Measurements from ENCODE around the gene SCRN1.
A peak's percentile ranks its signal among the peaks of the same experiment; 100 is the strongest.

Gene SCRN1

DNA sequence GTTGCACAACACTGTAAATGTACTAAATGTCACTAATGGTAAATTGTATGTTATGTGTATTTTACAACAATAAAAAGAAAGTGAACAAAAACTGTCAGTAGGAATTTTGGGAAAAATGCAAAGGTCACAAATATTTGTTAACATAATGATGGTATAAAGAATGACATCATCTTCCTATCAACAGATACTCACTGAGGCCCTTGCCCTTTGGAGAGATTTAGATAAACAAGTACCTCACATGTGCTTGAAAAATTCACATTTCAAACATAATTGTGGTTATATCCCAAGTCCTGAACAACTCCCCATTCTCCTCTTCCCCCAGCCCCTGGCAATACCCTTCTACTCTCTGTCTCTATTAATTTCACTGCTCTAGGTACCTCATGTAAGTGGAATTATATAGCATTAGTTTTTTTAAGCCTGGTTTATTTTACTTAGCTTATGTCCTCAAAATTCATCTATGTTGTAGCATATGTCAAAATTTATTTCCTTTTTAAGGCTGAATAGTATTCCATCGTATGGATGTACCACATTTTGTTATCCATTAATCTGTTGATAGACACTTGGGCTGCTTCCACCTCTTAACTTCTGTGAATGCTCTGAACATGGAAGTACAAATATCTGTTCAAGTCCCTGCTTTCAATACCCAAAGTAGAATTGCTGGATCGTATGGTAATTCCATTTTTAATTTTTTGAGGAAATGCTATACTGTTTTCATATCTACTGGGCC lies 92.8 kb downstream of the SCRN1 start:
- Histone ChIP-seq H3K23ac (ENCODE audit: low read length in 2 of 2) (no peak overlapping the region), H3K36me3 (ENCODE audit: control insufficient read depth in 1 of 2, insufficient read depth in 2 of 2, low read depth in 1 of 2, low read length in 2 of 2) (no peaks in the 10 kb centered on the region), H3K4me3 (ENCODE audit: insufficient read depth in 1 of 2, low read depth in 1 of 2, low read length in 2 of 2) (no peak overlapping the region), H2AFZ (ENCODE audit: low read depth, low read length) (no peak overlapping the region), H4K8ac (ENCODE audit: low read length) (no peak overlapping the region), H3K27me3 (ENCODE audit: control insufficient read depth in 1 of 2, insufficient read depth in 1 of 2, low read length in 2 of 2) (peaks cover 3 to 5% of the 10 kb centered on the region in 2 experiments), H4K91ac (ENCODE audit: low read length) (no peak overlapping the region), H2AK5ac (ENCODE audit: low read length, severe bottlenecking) (no peak overlapping the region), H3K4me2 (ENCODE audit: low read length, poor library complexity, severe bottlenecking) (no peak overlapping the region), H2BK120ac (ENCODE audit: low read depth, low read length) (no peak overlapping the region), H3K4ac (ENCODE audit: low read depth in 1 of 2, low read length in 2 of 2) (no peak overlapping the region), H3K27ac (ENCODE audit: low read length, poor library complexity, severe bottlenecking) (no peak overlapping the region), H3K18ac (ENCODE audit: low read depth in 1 of 2, low read length in 2 of 2) (no peak overlapping the region), H2BK5ac (ENCODE audit: low read depth, low read length, poor library complexity, severe bottlenecking) (no peak overlapping the region), H3K4me1 (ENCODE audit: control insufficient read depth, insufficient read depth, low read depth, low read length) (no peaks in the 10 kb centered on the region), H2BK12ac (ENCODE audit: low read length in 2 of 2) (no peak overlapping the region), H3K79me1 (replicated peaks; ENCODE audit: low read length, poor library complexity, severe bottlenecking) (no peaks in the 10 kb centered on the region), H3K9ac (ENCODE audit: low read length) (no peak overlapping the region), H2BK15ac (ENCODE audit: low read depth, poor library complexity, severe bottlenecking) (no peak overlapping the region), H3K9me3 (ENCODE audit: control insufficient read depth, low read length) (no peaks in the 10 kb centered on the region), H3K14ac (ENCODE audit: low read length in 2 of 2) (no peak overlapping the region)
- no peak for DNase-seq
- WGBS: 100% methylated on average over 1 of the region's 2 CpGs

- no peak overlapping the region for H3K23ac ChIP-seq (ENCODE audit: low read length in 2 of 2)
- H3K79me1 ChIP-seq (replicated peaks; ENCODE audit: low read length, poor library complexity, severe bottlenecking): no peaks in the 10 kb centered on the region
- no peak overlapping the region for H3K14ac ChIP-seq (ENCODE audit: low read length in 2 of 2)
- H4K91ac ChIP-seq (ENCODE audit: low read length): no peak overlapping the region
- H2BK12ac ChIP-seq (ENCODE audit: low read length in 2 of 2): no peak overlapping the region
- H3K4me1 ChIP-seq (ENCODE audit: control insufficient read depth, insufficient read depth, low read depth, low read length): no peaks in the 10 kb centered on the region
- peaks cover 3 to 7% of the 10 kb centered on the region in 2 experiments for H3K27me3 ChIP-seq (ENCODE audit: control insufficient read depth in 1 of 2, insufficient read depth in 1 of 2, low read length in 2 of 2)
- no peak overlapping the region for H3K18ac ChIP-seq (ENCODE audit: low read depth in 1 of 2, low read length in 2 of 2)
- H3K4ac ChIP-seq (ENCODE audit: low read depth in 1 of 2, low read length in 2 of 2): no peak overlapping the region
- no peaks in the 10 kb centered on the region for H3K9me3 ChIP-seq (ENCODE audit: control insufficient read depth, low read length)
- no peaks in the 10 kb centered on the region for H3K36me3 ChIP-seq (ENCODE audit: control insufficient read depth in 1 of 2, insufficient read depth in 2 of 2, low read depth in 1 of 2, low read length in 2 of 2)
- no peak overlapping the region for H2BK120ac ChIP-seq (ENCODE audit: low read depth, low read length)
- H2AK5ac ChIP-seq (ENCODE audit: low read length, severe bottlenecking): no peak overlapping the region
- H3K27ac ChIP-seq (ENCODE audit: low read length, poor library complexity, severe bottlenecking): no peak overlapping the region
- no peak overlapping the region for H3K4me2 ChIP-seq (ENCODE audit: low read length, poor library complexity, severe bottlenecking)
- H2AFZ ChIP-seq (ENCODE audit: low read depth, low read length): no peak overlapping the region
- no peak overlapping the region for H4K8ac ChIP-seq (ENCODE audit: low read length)
- H2BK5ac ChIP-seq (ENCODE audit: low read depth, low read length, poor library complexity, severe bottlenecking): no peak overlapping the region
- WGBS: 90% methylated on average over 1 of the region's 6 CpGs
- no peak overlapping the region for H3K4me3 ChIP-seq (ENCODE audit: insufficient read depth in 1 of 2, low read depth in 1 of 2, low read length in 2 of 2)
- no peak overlapping the region for H2BK15ac ChIP-seq (ENCODE audit: low read depth, poor library complexity, severe bottlenecking)
- no peak for DNase-seq
- H3K9ac ChIP-seq (ENCODE audit: low read length): no peak overlapping the region
Measured at GRCh38 chr7:29895559-29895958, 94.0 kb downstream of the SCRN1 start.

DNA sequence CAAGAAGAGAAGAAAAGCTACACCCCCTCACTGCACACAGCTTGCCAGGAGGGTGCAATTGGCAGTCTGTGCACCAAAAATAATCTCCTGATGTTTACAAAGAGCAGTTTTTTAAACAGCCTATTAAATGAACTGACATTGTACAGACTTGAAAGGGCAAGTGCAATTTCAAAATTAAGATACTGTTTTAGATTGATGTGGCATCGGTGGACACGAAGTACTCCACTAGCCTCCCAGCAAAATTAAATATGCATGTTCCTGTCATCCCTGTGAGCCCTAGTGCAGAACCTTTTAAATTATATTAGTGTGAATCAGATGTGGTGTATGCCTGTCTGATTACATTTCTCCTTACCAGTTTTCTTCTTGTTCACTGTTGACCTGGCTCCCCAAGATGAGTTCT lies 95.3 kb downstream of the SCRN1 start:
- Histone ChIP-seq H3K14ac (ENCODE audit: low read length in 2 of 2) (no peak overlapping the region), H3K36me3 (ENCODE audit: control insufficient read depth in 1 of 2, insufficient read depth in 2 of 2, low read depth in 1 of 2, low read length in 2 of 2) (no peaks in the 10 kb centered on the region), H3K79me1 (replicated peaks; ENCODE audit: low read length, poor library complexity, severe bottlenecking) (no peaks in the 10 kb centered on the region), H2BK12ac (ENCODE audit: low read length in 2 of 2) (no peak overlapping the region), H2BK120ac (ENCODE audit: low read depth, low read length) (no peak overlapping the region), H4K91ac (ENCODE audit: low read length) (no peak overlapping the region), H3K9me3 (ENCODE audit: control insufficient read depth, low read length) (no peaks in the 10 kb centered on the region), H2AK5ac (ENCODE audit: low read length, severe bottlenecking) (no peak overlapping the region), H3K27me3 (ENCODE audit: control insufficient read depth in 1 of 2, insufficient read depth in 1 of 2, low read length in 2 of 2) (peaks cover 3 to 7% of the 10 kb centered on the region in 2 experiments), H3K23ac (ENCODE audit: low read length in 2 of 2) (no peak overlapping the region), H3K4me2 (ENCODE audit: low read length, poor library complexity, severe bottlenecking) (no peak overlapping the region), H3K4me1 (ENCODE audit: control insufficient read depth, insufficient read depth, low read depth, low read length) (no peaks in the 10 kb centered on the region), H2BK5ac (ENCODE audit: low read depth, low read length, poor library complexity, severe bottlenecking) (no peak overlapping the region), H3K4me3 (ENCODE audit: insufficient read depth in 1 of 2, low read depth in 1 of 2, low read length in 2 of 2) (no peak overlapping the region), H2BK15ac (ENCODE audit: low read depth, poor library complexity, severe bottlenecking) (no peak overlapping the region), H3K18ac (ENCODE audit: low read depth in 1 of 2, low read length in 2 of 2) (no peak overlapping the region), H3K27ac (ENCODE audit: low read length, poor library complexity, severe bottlenecking) (no peak overlapping the region), H2AFZ (ENCODE audit: low read depth, low read length) (no peak overlapping the region), H3K4ac (ENCODE audit: low read depth in 1 of 2, low read length in 2 of 2) (no peak overlapping the region), H3K9ac (ENCODE audit: low read length) (no peak overlapping the region), H4K8ac (ENCODE audit: low read length) (no peak overlapping the region)
- no peak for DNase-seq
- 63% methylated on average over 2 of the region's 2 CpGs for WGBS

GRCh38 chr7:29893351-29893965 lies 96.1 kb downstream of the SCRN1 start:
- H3K36me3 ChIP-seq (ENCODE audit: control insufficient read depth in 1 of 2, insufficient read depth in 2 of 2, low read depth in 1 of 2, low read length in 2 of 2): no peaks in the 10 kb centered on the region
- no peak overlapping the region for H3K4me3 ChIP-seq (ENCODE audit: insufficient read depth in 1 of 2, low read depth in 1 of 2, low read length in 2 of 2)
- H4K91ac ChIP-seq (ENCODE audit: low read length): no peak overlapping the region
- H3K27ac ChIP-seq (ENCODE audit: low read length, poor library complexity, severe bottlenecking): no peak overlapping the region
- H3K23ac ChIP-seq (ENCODE audit: low read length in 2 of 2): peak overlapping the region in 1 of 2 experiments; percentile 85
- H2AFZ ChIP-seq (ENCODE audit: low read depth, low read length): no peak overlapping the region
- no peak overlapping the region for H3K9ac ChIP-seq (ENCODE audit: low read length)
- no peak overlapping the region for H2BK15ac ChIP-seq (ENCODE audit: low read depth, poor library complexity, severe bottlenecking)
- H3K4me2 ChIP-seq (ENCODE audit: low read length, poor library complexity, severe bottlenecking): no peak overlapping the region
- no peaks in the 10 kb centered on the region for H3K79me1 ChIP-seq (replicated peaks; ENCODE audit: low read length, poor library complexity, severe bottlenecking)
- WGBS: 75% methylated on average over 6 of the region's 6 CpGs
- no peak overlapping the region for H2BK120ac ChIP-seq (ENCODE audit: low read depth, low read length)
- DNase-seq: no peak
- H3K9me3 ChIP-seq (ENCODE audit: control insufficient read depth, low read length): no peaks in the 10 kb centered on the region
- no peak overlapping the region for H3K18ac ChIP-seq (ENCODE audit: low read depth in 1 of 2, low read length in 2 of 2)
- H3K27me3 ChIP-seq (ENCODE audit: control insufficient read depth in 1 of 2, insufficient read depth in 1 of 2, low read length in 2 of 2): peaks cover 3 to 7% of the 10 kb centered on the region in 2 experiments
- H2AK5ac ChIP-seq (ENCODE audit: low read length, severe bottlenecking): no peak overlapping the region
- no peaks in the 10 kb centered on the region for H3K4me1 ChIP-seq (ENCODE audit: control insufficient read depth, insufficient read depth, low read depth, low read length)
- no peak overlapping the region for H3K4ac ChIP-seq (ENCODE audit: low read depth in 1 of 2, low read length in 2 of 2)
- no peak overlapping the region for H2BK12ac ChIP-seq (ENCODE audit: low read length in 2 of 2)
- no peak overlapping the region for H2BK5ac ChIP-seq (ENCODE audit: low read depth, low read length, poor library complexity, severe bottlenecking)
- no peak overlapping the region for H4K8ac ChIP-seq (ENCODE audit: low read length)
- no peak overlapping the region for H3K14ac ChIP-seq (ENCODE audit: low read length in 2 of 2)
